Measurements from ENCODE around the gene GHR. TPM values are rescaled to one million over a fixed set of nuclear protein-coding genes. Genes with fewer than 3 reads are reported as not detected.

The GHR gene
- total RNA-seq, 4 donors from 2014 or later, result 6.5 to 27.2 (median 9.6) TPM

DNA sequence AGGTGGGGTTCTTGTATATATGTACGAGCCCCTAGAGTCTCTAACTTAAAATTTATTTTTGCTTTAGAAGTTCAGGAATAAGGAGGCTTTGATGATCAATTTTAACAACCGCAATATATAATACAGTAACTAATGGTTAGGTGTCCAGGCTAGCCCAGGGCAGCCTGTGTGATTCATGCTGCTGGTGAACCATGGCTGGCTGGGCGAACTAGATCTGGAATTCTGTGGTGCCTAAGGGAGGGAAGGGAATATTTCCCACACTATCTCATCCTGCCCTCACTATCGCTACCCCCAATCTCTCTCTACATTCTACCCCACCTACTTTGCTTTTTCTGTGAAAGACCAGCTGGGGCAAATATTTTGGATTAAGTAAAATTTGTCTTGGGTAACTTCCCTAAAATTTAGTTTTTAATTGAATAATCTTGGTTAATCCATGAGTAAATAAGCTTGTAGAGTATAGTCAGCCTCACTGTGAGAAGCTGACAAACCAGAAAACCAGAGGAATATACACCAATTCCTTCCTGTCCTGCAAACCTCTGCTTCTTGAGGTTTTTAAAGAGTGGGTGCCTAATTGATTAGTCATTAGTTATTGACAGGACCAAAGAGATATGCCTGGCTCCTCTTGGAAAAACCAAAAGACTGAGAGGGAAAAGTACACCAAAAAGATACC is 218.2 kb downstream of the GHR start:
- ATAC-seq, result no peak
- H3K27ac ChIP-seq, result no peak overlapping the region
- no peak for TF ChIP-seq EP300 (IDR thresholded peaks at IDR 0.05)
- no peak for TF ChIP-seq POLR2A (IDR thresholded peaks at IDR 0.05)
- no peak for TF ChIP-seq CTCF (IDR thresholded peaks at IDR 0.05)
- no peak for TF ChIP-seq POLR2AphosphoS5 (IDR thresholded peaks at IDR 0.05)

DNA sequence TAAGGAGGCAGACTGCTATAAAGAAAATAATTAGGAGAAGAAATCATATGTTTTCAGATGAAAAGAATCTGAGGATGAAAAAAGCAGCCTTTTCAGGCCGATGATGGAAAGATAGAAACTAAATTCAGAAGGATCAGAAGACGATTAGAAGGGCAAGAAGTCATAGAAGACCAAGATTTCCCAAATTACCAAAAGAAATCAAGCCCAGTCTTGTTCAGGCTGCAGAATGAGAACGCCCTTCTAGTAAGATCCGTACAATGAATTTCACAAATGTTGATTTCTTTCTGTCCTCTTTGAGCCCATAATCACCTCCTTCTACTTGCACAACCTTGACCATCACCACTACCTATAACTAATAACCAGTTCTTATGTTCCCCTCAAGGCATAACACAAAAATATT is 218.8 kb downstream of the GHR start:
- WGBS, 2 donors (ENCODE audit: low coverage in 1 of 2), result 88 to 100% methylated on average over 4 of the region's 4 CpGs
- Histone ChIP-seq H3K4me1 (no peaks in the 10 kb centered on the region), H3K27ac (no peak overlapping the region), H3K4me3 (no peak overlapping the region), H3K36me3 (no peaks in the 10 kb centered on the region), H3K9me3 (no peaks in the 10 kb centered on the region), H3K27me3 (no peaks in the 10 kb centered on the region)
- no peak for ATAC-seq
- TF ChIP-seq EP300 (IDR thresholded peaks at IDR 0.05), result no peak
- no peak for TF ChIP-seq POLR2A (IDR thresholded peaks at IDR 0.05)
- TF ChIP-seq POLR2AphosphoS5 (IDR thresholded peaks at IDR 0.05), result no peak
- no peak for TF ChIP-seq CTCF (IDR thresholded peaks at IDR 0.05)

More for the DNA sequence above, 218.2 kb downstream of the GHR start:
- Histone ChIP-seq H3K4me3 (no peak overlapping the region), H3K9me3 (no peaks in the 10 kb centered on the region), H3K27me3 (no peaks in the 10 kb centered on the region), H3K4me1 (no peaks in the 10 kb centered on the region), H3K36me3 (no peaks in the 10 kb centered on the region)
- WGBS, 2 donors (ENCODE audit: low coverage in 1 of 2), result 95 to 100% methylated on average over 4 of the region's 4 CpGs

- WGBS, 2 donors (ENCODE audit: low coverage in 1 of 2), result 80 to 88% methylated on average over 1 of the region's 1 CpG
- no peak for ATAC-seq
- H3K27me3 ChIP-seq, result no peaks in the 10 kb centered on the region
- H3K4me3 ChIP-seq, result no peak overlapping the region
- H3K36me3 ChIP-seq, result no peaks in the 10 kb centered on the region
- peaks cover 0 to 3% (median 0%) of the 10 kb centered on the region in 3 donors for H3K4me1 ChIP-seq
- H3K9me3 ChIP-seq, result no peaks in the 10 kb centered on the region
- TF ChIP-seq POLR2AphosphoS5 (IDR thresholded peaks at IDR 0.05), result no peak
- no peak overlapping the region for H3K27ac ChIP-seq
Observed at GRCh38 chr5:42643360-42643759, 220.1 kb downstream of the GHR start.

GRCh38 chr5:42645138-42645537 is 221.9 kb downstream of the GHR start:
- Histone ChIP-seq H3K4me3 (no peak overlapping the region), H3K27me3 (no peaks in the 10 kb centered on the region), H3K9me3 (no peaks in the 10 kb centered on the region), H3K4me1 (peaks cover 0 to 8% (median 0%) of the 10 kb centered on the region in 3 donors), H3K36me3 (no peaks in the 10 kb centered on the region), H3K27ac (no peak overlapping the region)
- WGBS, 2 donors (ENCODE audit: low coverage in 1 of 2), result 45 to 51% methylated on average over 2 of the region's 2 CpGs
- TF ChIP-seq CTCF (IDR thresholded peaks at IDR 0.05) (no peak), EP300 (IDR thresholded peaks at IDR 0.05) (no peak), POLR2A (IDR thresholded peaks at IDR 0.05) (no peak), POLR2AphosphoS5 (IDR thresholded peaks at IDR 0.05) (no peak)
- no peak for ATAC-seq

- 64 to 68% methylated on average over 2 to 3 of the region's 3 CpGs for WGBS, 2 donors (ENCODE audit: low coverage in 1 of 2)
- ATAC-seq, result no peak
- H3K27ac ChIP-seq, result no peak overlapping the region
- no peaks in the 10 kb centered on the region for H3K27me3 ChIP-seq
- no peaks in the 10 kb centered on the region for H3K36me3 ChIP-seq
- no peaks in the 10 kb centered on the region for H3K9me3 ChIP-seq
- no peak overlapping the region for H3K4me3 ChIP-seq
- no peak for TF ChIP-seq POLR2A (IDR thresholded peaks at IDR 0.05)
- H3K4me1 ChIP-seq, result peaks cover 0 to 8% (median 0%) of the 10 kb centered on the region in 3 donors
Observed at GRCh38 chr5:42648036-42648435, 224.8 kb downstream of the GHR start.

DNA sequence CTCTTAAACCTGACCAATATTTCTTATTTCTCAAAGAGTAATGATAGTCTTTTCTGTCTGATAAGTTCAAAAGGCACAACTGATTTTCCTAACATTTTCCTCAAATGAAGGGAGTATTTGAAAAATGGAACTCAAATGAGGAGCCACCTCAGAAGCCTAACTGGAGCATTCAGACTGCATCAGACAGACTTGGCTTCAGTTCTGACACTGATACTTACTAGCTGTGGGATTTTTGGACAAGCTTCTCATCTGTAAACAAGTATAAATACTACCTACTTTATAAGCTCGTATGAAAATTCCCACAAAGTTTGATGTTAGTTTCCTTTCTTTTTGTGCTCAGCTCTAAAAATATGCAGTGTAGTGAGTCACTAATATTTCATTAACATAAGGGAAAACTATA is 225.7 kb downstream of the GHR start:
- Histone ChIP-seq H3K27me3 (no peaks in the 10 kb centered on the region), H3K4me3 (no peak overlapping the region), H3K4me1 (peaks cover 0 to 8% (median 0%) of the 10 kb centered on the region in 3 donors), H3K36me3 (no peaks in the 10 kb centered on the region), H3K9me3 (no peaks in the 10 kb centered on the region), H3K27ac (no peak overlapping the region)
- no peak for TF ChIP-seq CTCF (IDR thresholded peaks at IDR 0.05)
- no peak for TF ChIP-seq EP300 (IDR thresholded peaks at IDR 0.05)
- TF ChIP-seq POLR2AphosphoS5 (IDR thresholded peaks at IDR 0.05), result no peak
- TF ChIP-seq POLR2A (IDR thresholded peaks at IDR 0.05), result no peak
- WGBS, 2 donors (ENCODE audit: low coverage in 1 of 2), result 14 to 23% methylated on average over 1 of the region's 1 CpG
- no peak for ATAC-seq
